ENCODE measurements around the gene STRA6. TPM values are rescaled to one million over a fixed set of nuclear protein-coding genes. Genes with fewer than 3 reads are reported as not detected.

Gene STRA6
- total RNA-seq, 1 experiment from 2014 or later: 0.54 TPM

GRCh38 chr15:74170071-74170844 is 32.3 kb downstream of the STRA6 start:
- no peak overlapping the region for H3K9ac ChIP-seq (ENCODE audit: low read length)
- H3K4me2 ChIP-seq (ENCODE audit: low read length): no peak overlapping the region
- TF ChIP-seq CEBPB (IDR thresholded peaks at IDR 0.05; ENCODE audit: low read depth) (no peak), JUND (IDR thresholded peaks at IDR 0.05) (no peak), RAD21 (IDR thresholded peaks at IDR 0.05; ENCODE audit: low read depth) (no peak), ELF1 (IDR thresholded peaks at IDR 0.05; ENCODE audit: borderline replicate concordance, low read depth) (no peak), SP1 (IDR thresholded peaks at IDR 0.05; ENCODE audit: low read depth) (no peak), CTCF (IDR thresholded peaks at IDR 0.05 in 2 of 3, conservative IDR thresholded peaks at IDR 0.05 in 1 of 3; ENCODE audit: borderline replicate concordance in 1 of 3, insufficient read depth in 1 of 3, low read depth in 2 of 3, low read length in 2 of 3) (no peak), FOSL1 (IDR thresholded peaks at IDR 0.05; ENCODE audit: low read depth) (no peak), ZFX (IDR thresholded peaks at IDR 0.05) (no peak), POLR2A (IDR thresholded peaks at IDR 0.05; ENCODE audit: borderline replicate concordance, extremely low read depth, insufficient read depth, insufficient read length) (no peak), ZNF274 (IDR thresholded peaks at IDR 0.05; ENCODE audit: low read depth, low read length) (no peak), EGR1 (IDR thresholded peaks at IDR 0.05; ENCODE audit: low read depth) (no peak), TCF7L2 (IDR thresholded peaks at IDR 0.05; ENCODE audit: borderline replicate concordance, extremely low read depth, insufficient read depth, insufficient read length) (no peak), SIN3A (IDR thresholded peaks at IDR 0.05; ENCODE audit: low read depth) (no peak), SRF (IDR thresholded peaks at IDR 0.05; ENCODE audit: low read depth) (no peak), EZH2phosphoT487 (IDR thresholded peaks at IDR 0.05; ENCODE audit: borderline replicate concordance) (no peak), POLR2AphosphoS5 (IDR thresholded peaks at IDR 0.05; ENCODE audit: low read depth, low read length) (no peak)
- TF ChIP-seq, protein P1, sequence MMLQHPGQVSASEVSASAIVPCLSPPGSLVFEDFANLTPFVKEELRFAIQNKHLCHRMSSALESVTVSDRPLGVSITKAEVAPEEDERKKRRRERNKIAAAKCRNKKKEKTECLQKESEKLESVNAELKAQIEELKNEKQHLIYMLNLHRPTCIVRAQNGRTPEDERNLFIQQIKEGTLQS (IDR thresholded peaks at IDR 0.05): no peak
- TF ChIP-seq, protein P2, sequence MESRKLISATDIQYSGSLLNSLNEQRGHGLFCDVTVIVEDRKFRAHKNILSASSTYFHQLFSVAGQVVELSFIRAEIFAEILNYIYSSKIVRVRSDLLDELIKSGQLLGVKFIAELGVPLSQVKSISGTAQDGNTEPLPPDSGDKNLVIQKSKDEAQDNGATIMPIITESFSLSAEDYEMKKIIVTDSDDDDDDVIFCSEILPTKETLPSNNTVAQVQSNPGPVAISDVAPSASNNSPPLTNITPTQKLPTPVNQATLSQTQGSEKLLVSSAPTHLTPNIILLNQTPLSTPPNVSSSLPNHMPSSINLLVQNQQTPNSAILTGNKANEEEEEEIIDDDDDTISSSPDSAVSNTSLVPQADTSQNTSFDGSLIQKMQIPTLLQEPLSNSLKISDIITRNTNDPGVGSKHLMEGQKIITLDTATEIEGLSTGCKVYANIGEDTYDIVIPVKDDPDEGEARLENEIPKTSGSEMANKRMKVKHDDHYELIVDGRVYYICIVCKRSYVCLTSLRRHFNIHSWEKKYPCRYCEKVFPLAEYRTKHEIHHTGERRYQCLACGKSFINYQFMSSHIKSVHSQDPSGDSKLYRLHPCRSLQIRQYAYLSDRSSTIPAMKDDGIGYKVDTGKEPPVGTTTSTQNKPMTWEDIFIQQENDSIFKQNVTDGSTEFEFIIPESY (IDR thresholded peaks at IDR 0.05; ENCODE audit: extremely low read depth, insufficient replicate concordance, low read length): no peak
- RAD21 ChIA-PET (ENCODE audit: low non-redundant PET in 1 of 2, low total read pairs in 2 of 2, uncharacterized antibody in 2 of 2, unreplicated experiment in 2 of 2): no interaction called here
- no TSS peak for BruUV-seq (replicated peaks)
- H3K4me1 ChIP-seq (ENCODE audit: control insufficient read depth in 1 of 2, insufficient read depth in 2 of 2, low read length in 2 of 2): no peaks in the 10 kb centered on the region
- no peak overlapping the region for H3K4me3 ChIP-seq (replicated peaks in 1 of 2; ENCODE audit: low read depth in 1 of 2, low read length in 2 of 2)
- no peaks in the 10 kb centered on the region for H3K9me2 ChIP-seq (ENCODE audit: insufficient read depth)
- no peak overlapping the region for H3K27ac ChIP-seq (ENCODE audit: low read depth, low read length)
- H3K36me3 ChIP-seq (ENCODE audit: control insufficient read depth in 1 of 2, insufficient read depth in 2 of 2, low read length in 2 of 2): no peaks in the 10 kb centered on the region
- DNase-seq (ENCODE audit: low read depth, low spot score) (no peak), ATAC-seq (no peak)
- CTCF ChIA-PET: no interaction called here
- H3K9me3 ChIP-seq (ENCODE audit: control insufficient read depth in 1 of 2, insufficient read depth in 1 of 2, low read depth in 1 of 2, low read length in 2 of 2): no peaks in the 10 kb centered on the region
- POLR2A ChIA-PET: no interaction called here
- H3K79me2 ChIP-seq (ENCODE audit: insufficient read depth, low read length): no peaks in the 10 kb centered on the region
- H2AFZ ChIP-seq (ENCODE audit: low read depth, low read length, poor library complexity, severe bottlenecking): no peak overlapping the region
- intact Hi-C loops (cut with micrococcal nuclease): no loop called here
- no peaks in the 10 kb centered on the region for H3K27me3 ChIP-seq (ENCODE audit: insufficient read depth, low read length)
- no peaks in the 10 kb centered on the region for H4K20me1 ChIP-seq (ENCODE audit: insufficient read depth)

All from HCT116 (cell line).